ENCODE results near the gene DIP2B.

DIP2B gene

DNA sequence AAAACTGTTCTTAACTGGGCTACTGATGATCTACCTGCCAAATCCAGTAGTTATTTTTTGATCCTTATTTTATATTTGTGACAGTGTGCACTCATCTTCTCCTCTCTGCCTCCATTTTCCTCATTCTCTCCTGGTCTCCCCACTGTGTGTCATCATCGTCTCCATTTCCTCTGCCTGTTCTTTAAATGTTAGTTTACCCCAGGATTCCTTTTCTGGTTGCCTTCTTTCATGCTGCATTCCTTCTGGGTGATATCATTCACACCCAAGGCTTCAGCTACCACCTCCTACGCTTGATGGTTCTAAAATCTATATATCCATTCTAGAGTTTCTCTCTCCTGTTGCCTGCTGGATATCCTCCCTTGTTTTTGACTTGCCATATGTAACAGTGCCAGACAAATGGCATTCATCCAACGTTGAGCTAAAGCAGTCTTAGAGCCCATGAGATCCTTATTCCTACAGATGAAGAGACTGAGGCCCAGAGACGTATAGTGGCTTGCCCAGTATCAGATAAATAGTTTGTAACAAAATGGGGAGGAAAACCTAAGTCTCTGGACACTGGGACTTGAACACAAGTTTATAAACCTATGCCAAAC lies 109.5 kb downstream of the DIP2B start:
- DNase-seq, result no peak

DNA sequence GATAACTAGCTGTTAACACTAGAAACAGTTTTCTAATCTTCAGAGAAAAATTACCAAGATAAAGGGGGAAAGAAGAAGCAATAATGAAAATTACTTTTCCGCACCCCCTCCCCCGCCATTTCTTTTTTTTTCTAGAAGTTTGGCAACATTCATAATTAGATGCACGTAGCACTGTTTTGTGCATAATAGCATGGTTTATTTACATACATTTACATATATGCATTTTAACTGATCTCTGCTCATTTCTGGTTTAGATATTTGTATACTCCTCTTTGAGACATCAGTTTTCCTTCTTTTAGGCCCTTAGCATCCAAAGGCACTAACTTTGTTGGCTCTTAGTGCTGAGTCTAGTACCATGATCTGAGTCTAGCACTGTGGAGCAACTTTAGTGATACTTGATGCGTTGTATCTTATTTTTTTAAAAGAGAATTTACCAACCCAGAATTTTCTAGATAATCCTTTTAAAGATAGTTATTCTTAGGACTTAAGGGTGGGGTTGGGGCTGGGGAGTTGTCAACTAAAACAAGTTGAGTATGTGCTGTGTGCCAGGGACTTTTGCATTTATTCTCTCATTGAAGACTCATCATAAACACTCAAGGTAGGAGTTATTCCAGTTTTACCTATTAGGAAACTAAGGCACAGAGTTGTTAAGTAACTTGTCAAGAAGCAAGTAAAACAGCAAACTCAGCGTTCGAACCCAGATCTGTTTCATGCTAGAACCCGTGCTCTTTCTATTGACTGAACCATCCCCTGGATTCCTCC lies 110.5 kb downstream of the DIP2B start:
- DNase-seq, result no peak

DNA sequence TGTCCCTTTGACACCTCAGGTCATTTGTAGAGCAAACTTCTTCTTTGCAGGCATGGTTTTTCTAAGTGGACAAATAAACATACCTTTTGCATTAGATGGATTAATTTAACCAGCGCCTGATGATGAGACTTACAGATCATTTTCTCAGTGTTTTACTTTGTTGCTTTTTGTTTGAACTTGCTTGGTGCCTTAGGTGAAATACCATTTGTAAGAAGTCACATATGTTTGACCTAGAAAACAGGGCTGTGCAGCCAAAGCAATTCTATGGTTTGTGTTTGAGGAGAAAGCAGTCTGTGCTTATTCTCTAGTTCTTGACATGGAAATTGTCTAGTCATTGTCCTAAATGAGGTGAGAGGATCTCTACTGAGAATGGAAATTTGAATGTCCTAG lies 111.1 kb downstream of the DIP2B start:
- no peak for DNase-seq

DNA sequence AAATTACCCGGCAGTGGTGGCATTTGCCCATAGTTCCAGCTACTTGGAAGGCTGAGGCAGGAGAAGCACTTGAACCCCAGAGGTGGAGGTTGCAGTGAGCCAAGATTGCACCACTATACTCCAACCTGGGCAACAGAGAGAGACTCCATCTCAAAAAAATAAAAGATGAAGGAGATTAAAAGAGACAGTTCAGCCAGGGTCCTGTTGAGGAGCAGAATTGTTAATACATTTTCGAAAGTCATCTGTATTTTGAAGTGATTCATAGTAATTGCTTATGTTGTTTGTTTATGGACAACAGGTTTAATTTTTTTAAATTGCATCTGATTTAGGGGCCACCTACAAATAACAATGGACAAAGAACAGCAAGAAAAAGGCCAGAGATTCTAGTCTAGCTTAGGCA lies 112.9 kb downstream of the DIP2B start:
- DNase-seq, result no peak

DNA sequence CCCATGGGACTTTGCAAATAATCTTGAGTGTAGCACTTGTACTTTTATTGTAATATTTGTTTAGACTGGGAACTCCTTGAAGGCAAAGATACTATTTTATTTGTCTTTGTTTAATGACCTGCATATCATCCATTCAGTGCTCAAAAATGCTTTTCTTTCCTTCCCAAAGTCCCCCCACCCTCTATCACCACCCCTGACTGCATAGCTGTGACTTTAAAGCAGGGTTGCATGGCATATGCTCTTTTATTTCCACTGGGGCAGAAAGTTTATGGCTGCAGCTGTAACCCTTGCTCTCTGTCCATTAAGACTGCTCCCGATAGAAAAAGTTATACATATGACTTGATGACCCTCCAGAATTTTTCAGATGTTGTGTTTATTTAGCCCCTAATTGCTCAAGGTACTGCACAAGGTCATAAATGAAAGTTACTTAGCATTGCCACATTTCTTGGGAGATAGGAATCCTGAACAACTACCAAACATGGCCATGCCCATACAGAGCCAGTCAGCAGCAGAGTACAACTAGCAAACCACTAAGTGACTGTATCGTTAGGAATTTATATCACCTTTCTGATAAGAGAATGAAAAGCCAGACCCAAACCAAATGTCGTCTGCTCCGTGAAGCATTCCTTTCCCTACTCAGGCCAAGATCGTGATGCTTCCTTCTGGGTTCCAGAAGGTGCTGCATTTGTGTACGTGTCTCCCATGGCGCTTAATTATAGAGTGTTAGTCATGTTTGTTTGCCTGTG lies 114.3 kb downstream of the DIP2B start:
- peak; percentile 15 to 50 for DNase-seq

DNA sequence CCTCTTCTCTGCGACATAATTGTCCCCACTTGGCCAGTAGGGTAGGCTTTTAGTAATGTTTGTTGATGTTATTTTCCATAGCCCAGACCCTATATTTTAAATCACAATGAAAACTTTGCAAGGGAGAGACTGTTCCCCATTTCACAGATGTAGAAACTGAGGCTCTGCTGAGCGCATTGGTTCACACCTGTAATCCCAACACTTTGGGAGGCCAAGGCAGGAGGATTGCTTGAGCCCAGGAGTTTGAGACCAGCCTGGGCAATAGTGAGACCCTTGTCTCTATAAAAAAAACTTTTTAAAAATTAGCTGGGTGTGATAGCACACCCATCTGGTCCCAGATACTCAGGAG lies 114.8 kb downstream of the DIP2B start:
- no peak for DNase-seq

DNA sequence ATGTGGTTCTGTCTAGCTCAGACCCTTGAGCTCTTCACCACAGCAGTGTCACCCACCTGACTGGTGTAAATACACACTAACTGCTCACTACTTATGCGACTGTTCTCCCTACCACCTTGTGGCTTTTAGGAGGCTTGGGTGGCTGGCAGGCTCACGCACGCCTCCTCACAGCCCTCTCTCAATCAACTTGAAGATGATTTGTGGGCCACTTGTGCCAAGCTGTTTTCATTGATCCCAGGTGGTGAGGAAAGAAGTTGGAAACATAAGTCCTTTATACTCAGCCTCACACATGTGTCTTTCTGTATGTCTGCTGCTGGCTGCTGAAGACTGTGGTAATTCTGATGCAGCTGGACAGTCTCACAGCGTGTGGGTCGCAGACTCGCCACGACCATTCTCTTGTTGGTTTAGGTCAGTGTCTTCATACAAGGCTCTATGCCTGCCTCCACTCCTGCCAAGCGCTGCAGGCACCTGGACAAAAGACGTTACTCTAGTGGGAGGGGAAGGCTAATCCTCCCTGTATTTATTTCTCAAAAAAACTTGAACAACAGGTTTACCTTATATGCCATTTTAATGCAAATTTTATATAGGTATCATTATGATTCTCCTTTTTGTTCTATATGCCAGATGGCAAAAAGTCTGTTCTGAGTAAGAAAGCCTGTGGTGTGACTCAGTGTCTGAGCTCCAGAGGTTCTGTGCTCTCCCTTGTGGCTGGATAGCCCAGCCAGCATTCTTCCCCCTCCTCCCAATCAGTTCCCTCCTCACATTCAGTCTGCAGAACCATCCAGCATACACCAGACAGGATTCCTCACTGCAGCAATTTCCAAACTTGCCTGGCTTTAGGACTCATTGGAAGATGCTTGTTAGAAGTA lies 115.6 kb downstream of the DIP2B start:
- no peak for DNase-seq

DNA sequence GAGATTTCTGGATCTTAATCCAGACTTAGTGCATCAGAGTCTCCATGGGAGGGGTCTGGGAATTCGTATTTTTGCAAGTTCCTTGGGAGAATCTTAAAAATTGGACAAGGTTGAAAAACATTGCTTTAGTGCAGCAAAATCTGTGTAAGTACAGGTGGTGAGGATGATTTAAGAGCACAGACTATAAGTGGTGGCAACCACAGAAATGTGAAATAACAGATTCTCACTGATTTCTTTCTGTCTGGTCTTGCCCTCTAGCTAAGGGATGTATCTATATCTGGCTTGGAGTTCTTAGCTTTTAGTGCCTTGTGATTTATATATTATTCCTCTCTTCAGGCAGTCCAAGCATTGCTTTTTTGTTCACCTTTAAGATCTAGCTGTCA lies 116.2 kb downstream of the DIP2B start:
- DNase-seq, result no peak

DNA sequence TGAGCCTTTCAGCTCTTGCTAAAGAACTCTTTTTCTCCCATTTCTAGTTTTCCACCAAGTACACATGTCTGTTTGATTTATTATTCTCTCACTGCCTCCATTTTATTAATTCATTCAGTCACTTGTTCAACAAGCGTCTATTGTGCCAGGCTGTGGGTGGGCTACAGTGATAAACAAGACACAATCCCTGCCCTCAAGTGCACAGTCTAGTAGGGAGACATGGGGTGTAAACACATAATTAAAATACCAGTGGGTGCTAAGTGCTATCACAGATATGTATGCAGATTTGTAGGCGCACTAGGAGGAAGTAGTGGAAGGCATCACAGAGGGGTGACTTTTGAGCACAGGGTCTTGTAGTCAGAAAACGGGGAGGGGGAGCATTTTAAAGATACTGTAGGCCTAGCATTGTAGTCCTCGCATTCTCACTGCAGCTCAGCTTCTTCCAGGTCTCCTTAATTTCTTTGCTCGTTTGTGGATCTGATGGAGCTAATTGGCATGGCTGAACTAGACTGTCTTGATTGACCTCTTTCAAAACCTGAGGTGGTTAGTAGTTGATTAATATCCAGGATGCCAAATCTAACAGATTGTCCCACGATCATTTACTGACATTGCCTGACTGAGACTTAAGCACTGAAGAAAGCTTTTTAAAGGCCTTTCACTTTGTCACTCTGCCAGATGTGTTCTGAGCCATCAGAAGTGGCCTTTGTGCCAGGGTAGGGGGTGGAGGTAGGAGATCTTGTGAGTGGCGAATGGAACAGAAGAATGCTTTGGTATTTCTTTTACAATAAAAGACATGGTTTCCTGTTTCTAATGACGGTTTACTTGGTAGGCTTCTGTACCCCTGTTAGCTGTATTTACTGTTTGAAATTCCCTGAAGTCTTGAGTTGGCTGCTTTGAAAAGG lies 116.9 kb downstream of the DIP2B start:
- DNase-seq, result no peak

DNA sequence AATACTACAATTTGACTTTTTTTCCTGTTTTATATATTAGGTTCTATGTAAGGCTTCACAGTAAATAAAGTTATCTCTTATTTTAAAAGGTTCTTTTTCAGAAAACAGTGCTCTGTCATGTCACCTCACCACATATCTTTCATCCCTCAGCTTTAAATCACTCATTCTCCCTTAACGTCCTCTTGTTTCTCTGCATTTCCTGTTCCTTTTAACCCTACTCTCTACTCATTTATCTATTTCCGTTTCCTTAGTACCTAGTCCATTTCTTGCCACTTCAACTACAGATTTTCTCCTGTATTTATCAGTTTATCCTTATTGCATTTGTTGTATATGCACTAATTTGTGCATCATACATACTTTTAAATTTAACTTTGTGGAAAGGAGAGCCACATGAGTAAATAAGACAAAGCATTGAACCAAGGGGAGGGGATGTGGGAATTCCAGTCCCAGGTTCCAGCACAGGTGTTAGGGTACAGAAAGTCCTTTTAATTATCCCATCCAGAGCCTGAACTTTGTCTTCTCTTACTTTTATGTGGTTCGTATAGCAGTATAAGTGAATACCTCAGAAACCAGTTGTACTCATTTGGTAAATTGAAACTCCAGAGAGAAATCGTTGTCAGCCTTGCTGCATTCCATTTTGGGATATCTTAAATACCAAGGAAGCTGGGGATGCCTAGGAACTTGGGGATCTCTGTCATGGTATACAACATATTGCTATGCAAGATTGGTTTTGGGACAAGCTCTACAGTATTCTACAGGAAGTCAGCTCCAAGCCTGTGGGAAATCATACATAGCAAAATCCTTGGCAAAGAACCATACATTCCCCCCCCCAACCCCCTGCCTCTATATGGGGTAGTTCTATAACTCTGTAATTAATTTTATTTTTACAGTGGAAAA lies 120.5 kb downstream of the DIP2B start:
- DNase-seq, result no peak

DNA sequence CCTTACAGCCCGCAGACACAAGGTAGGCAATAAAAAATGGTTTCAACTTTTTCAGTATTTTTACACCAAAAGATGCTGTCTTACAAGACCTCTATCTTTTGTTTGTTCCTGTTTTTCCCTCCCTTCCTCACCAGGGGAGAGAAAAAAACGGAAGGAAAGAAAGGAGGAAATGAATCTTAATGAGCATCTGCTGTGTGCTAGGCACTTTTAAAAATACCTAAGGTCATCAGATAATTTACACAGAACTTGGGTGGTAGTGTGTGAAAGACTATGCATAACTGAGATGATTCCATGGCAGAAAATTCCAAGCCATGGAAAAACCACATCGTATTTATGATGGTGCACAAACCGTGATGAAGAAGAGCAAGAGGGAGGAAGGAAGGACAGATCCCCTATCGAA lies 121.2 kb downstream of the DIP2B start:
- DNase-seq, result no peak

DNA sequence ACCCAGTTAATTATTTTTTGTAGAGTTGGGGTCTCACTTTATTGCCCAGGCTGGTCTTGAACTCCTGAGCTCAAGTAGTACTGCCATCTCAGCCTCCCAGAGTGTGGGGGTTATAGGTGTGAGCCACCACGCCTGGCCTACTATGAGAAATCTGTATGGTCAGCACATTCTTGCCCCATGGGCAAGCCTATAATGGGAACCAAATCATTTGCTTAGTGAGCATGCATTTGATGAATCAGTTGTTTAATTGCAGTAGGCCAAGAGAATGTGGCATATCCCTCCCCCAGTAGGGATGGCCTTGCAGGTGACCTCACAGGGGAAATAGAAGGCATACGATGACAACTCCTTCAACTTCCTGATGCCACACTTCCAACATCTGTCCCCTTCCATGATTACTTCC lies 122.7 kb downstream of the DIP2B start:
- no peak for DNase-seq

DNA sequence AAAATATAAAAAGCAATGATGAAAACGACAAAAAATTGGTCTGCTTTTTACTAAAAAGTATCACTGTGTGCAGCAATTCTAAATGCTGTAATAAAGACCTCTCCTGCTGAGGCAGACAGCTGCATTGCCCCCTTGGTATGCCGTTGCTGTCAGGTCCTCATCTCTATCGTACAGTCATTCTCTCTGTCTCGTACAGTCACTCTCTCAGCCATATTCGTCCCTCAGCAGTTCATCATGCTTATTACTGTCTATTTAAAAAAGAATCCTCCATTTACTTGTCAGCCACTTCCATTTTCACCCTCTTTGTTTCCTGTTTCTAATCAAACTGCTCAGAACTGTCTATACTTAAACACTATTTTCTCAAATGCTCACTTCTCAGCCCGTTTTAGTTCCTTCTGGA lies 123.6 kb downstream of the DIP2B start:
- no peak for DNase-seq

DNA sequence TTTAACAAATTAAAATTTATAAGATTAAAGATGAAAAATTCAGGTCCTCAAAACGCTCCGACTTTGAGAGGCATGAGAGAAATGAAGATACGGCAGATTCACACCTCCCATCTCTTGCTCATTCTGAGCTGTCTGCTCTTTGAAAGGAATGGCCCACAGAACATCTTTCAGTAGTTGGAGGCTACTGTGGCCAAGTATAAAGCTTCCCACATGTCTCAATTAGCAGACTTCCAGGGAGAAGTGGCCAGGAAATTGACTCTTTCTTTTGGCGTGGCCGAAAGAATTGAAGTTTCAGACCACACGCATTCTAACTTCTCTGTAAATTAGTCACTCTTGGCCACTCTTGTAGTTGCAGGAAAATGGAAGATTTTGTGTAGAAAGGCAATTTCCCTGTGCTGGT lies 129.2 kb downstream of the DIP2B start:
- no peak for DNase-seq

DNA sequence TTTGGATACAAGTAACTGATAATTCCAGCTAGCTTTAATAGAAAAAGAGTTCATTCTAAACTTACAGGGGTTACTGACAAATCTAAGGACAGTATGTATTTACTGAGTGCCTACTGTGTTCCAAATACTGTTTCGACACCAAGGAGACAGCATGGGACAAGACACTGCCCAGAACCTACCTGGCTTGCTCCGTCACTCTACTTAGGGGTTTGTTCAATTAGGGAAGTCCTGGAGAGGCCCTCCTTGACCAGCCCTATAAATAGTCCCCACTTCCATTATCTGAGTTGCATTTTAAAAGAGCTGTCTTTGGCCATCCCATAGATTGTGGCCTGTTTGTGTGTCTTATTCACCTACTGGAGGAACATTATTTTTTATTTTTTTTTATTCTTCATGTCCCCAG lies 129.6 kb downstream of the DIP2B start:
- no peak for DNase-seq

DNA sequence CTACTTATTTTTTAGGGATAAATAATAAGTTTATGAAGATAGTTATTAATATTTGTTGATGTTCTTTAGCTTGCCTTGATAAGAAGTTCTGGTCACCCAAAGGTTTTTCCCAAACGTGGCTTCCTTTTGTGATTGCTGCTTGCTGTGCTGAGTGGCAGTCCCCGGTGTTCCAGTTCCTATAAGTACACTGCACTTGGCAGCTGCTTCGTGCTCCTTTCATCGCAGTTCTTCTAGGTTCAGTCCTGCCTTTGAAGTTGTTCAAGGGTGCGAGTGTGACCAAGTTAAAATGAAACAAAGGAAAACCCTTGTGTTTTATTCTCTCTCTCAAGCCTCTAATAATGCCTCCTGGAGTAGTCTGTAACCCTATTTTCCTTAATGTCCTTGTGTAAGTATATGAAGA lies 130.6 kb downstream of the DIP2B start:
- DNase-seq, result no peak

DNA sequence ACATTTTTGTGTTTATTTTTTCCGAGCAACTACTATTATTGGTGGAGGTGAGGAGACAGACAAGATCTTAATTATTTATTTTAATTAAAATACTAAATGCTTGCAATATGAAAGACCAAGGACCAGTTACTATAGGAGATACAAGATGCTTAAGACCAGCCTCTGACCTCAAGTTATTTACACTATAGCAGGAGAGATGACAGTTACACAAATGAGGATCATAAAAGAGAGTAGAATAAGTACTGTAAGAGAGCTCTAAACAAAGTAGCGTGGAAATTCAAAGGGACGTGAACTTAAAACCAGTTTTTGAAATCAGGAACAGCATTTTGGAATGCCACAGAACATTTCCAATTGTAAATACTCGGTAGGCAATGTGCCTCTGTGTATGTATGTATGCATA lies 131.1 kb downstream of the DIP2B start:
- no peak for DNase-seq

DNA sequence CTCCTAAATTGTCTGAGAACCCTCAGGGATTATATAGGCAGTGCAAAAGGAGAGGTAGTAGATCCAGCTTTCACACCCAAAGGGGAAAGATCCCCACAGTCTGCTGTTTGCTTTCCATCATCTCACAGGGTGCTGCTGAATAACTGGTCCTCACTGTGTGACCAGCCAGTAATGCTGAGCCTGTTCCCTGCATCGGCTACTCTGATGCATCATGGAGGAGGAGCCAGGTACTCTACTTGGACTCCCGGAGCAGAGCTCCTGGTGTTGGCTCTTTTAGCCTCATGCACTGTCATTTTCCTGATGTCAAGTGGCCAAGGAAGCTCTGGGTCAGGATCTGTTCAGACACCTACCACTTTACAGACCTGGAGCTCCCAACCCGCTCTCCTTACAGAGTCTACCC lies 131.7 kb downstream of the DIP2B start:
- no peak for DNase-seq

DNA sequence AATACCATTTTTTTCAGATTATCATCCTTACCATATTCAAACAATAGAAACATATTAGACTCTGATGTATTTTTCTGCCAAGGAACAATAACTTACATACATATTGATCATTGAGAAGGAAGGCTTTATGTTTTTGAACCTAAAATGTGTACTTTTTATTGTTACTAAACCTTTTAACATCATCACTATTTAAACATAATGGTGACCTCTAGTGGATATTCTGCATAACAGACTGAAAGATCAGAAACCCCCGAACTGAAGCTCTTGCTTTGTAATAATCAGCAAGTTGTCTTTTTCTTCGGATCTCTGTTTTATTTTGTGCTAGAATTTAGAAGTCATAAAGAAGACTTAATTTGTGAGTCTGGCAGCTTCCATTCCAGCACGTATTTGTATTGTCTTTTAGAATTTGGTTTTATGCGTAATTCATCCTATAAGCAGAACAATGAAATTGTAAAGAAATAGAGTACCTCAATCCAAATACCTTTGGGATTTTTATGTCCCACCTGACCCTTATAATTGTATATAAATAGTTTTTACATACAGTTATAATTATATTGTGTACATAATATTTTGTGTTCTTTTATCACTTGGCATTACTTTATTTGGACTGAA lies 133.2 kb downstream of the DIP2B start:
- peak in 1 of 2 experiments; percentile 42 for DNase-seq

DNA sequence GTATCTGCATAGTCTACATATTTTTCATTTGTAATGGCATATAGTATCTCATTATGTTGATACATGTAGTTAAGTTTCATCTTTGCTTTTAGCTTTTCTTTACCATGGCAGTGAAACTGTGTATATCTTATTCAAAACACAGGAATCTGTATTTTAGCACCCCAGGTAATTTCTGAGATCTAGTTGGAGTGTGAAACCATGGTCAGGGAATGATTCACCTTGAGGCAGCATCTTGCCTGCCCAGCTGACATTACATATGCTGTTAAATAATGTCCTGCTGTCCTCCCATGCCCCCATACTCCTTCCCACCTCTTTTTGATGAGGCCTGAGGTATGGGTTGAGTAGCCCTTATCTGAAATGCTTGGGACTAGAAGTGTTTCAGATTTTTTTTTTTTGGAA lies 133.7 kb downstream of the DIP2B start:
- no peak for DNase-seq

DNA sequence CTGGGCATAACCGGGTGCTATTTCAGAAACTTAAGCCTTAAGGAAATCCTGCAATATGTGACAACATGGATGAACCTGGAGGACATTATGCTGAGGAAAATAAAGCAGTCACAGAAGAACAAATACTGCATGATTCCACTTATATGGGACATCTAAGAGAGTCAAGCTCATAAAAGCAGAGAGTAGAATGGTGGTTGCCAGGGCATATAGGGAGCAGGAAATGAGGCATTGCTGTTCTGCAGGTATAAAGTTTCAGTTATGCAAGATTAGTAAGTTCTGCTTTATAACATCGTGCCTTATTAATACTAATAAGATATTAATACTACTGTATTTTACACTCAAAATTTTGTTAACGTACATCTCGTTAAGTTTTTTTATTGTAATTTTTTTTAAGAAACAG lies 134.9 kb downstream of the DIP2B start:
- no peak for DNase-seq
